Astrocyte of the cerebellum (primary cell): Measurements from ENCODE around the gene SPOP.

ENCODE experiments used
- DNase-seq: peaks from one replicate; pipeline ENCODE4 v3.0.0-alpha.2; 2011; ENCODE audit warnings: low read depth
- H3K4me3 ChIP-seq: 2 replicates; pipeline ENCODE4 v1.5.1; 2011; ENCODE audit warnings: mild to moderate bottlenecking, low read depth, low read length, moderate library complexity
- CTCF ChIP-seq: IDR thresholded peaks from 2 replicates; pipeline ENCODE4 v1.5.1; 2012; ENCODE audit warnings: low read length, low read depth, moderate library complexity, mild to moderate bottlenecking; ENCODE audit errors: missing control alignments
- in situ Hi-C: cut with HindIII; loops from 2 replicates; pipeline ENCODE4 v1.10.0; 2017; ENCODE audit warnings: low sequenced_read_pairs

Gene SPOP

DNA sequence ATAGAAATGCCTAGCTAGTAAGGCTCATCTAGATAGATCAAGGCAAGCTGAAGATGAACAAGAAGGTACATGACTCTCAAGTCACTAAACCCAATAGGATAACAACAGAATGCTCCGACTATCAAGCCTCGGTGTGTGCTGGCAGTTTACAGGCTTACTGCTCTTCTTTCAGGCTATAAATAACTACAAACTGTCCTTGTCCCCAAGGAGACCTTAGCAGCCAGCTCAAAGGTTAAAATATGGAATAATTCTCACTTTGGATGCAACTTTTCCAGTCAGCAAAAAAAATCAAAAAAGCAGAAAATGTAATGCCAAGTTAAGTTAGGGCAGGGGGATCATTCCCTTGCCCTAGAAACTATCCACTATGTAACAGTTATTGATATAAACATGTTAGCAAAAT, 44.6 kb downstream of the SPOP start:
- in situ Hi-C loops = no loop called here
- no peak overlapping the region for H3K4me3 ChIP-seq
- no peak for TF ChIP-seq CTCF
- DNase-seq = no peak

- DNase-seq = no peak
- no peak for TF ChIP-seq CTCF
- in situ Hi-C loops = no loop called here
- no peak overlapping the region for H3K4me3 ChIP-seq
Observed at GRCh38 chr17:49632201-49632600, 45.7 kb downstream of the SPOP start.

- no peak for TF ChIP-seq CTCF
- DNase-seq = no peak
- in situ Hi-C loops = no loop called here
- no peak overlapping the region for H3K4me3 ChIP-seq
Observed at GRCh38 chr17:49631496-49631895, 46.4 kb downstream of the SPOP start.

- DNase-seq = no peak
- TF ChIP-seq CTCF = no peak
- in situ Hi-C loops = no loop called here
Observed at GRCh38 chr17:49630113-49630900, 47.6 kb downstream of the SPOP start.

DNA sequence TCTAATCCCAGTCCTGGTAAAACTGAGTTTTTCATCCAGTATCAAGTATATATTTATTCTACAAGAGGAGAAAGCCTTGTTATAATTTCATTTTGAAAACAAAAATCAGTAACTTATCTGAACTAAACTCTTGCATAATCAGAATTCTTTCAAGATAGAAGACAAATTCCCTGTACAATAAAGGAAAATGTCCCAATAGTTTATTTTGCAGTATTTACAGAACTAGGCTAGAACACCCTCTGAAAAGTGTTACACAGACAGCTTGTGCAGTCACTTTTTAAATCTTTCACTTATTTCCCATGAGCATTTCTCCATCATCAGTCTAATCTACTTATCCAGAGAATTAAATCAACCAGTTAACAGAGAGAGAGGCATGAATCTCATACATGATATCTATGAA, 48.5 kb downstream of the SPOP start:
- no peak for TF ChIP-seq CTCF
- no peak overlapping the region for H3K4me3 ChIP-seq
- no peak for DNase-seq
- in situ Hi-C loops = no loop called here

More at GRCh38 chr17:49630113-49630900, 47.6 kb downstream of the SPOP start:
- H3K4me3 ChIP-seq = no peak overlapping the region

DNA sequence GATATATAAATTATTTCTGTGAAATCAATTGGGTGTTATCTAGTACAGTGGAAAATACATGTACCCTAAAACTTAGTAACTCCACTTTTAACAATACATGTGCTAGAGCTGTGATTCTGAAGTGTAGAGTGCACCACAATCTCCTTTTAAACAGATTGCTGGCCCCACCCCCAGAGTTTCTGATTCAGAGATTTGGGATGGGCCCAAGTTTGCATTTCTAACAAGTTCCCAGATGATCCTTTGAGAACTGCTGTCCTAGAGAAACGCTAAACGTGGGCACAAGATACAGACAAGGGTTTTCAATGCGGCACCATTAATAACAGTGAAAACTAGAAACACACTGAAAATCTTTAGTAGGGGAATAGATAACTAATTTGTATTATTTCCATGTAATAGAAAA, 53.0 kb downstream of the SPOP start:
- in situ Hi-C loops = no loop called here
- DNase-seq = no peak

More for the DNA sequence above, 53.0 kb downstream of the SPOP start:
- no peak overlapping the region for H3K4me3 ChIP-seq
- TF ChIP-seq CTCF = no peak
